GM19455 (cell line): ENCODE data around the gene SEC24A.
A peak's percentile ranks its signal among the peaks of the same experiment; 100 is the strongest.
"Not testable (repeated sequence)": the region's sequence is repeated elsewhere in the genome, so short reads cannot be mapped to it uniquely, and the experiment has no call there.

Experiments
- ATAC-seq: cut with Tn5 transposase; IDR thresholded peaks from one replicate; pipeline ENCODE4 v1.9.1; 2021; ENCODE audit not compliant: unreplicated experiment

SEC24A gene

DNA sequence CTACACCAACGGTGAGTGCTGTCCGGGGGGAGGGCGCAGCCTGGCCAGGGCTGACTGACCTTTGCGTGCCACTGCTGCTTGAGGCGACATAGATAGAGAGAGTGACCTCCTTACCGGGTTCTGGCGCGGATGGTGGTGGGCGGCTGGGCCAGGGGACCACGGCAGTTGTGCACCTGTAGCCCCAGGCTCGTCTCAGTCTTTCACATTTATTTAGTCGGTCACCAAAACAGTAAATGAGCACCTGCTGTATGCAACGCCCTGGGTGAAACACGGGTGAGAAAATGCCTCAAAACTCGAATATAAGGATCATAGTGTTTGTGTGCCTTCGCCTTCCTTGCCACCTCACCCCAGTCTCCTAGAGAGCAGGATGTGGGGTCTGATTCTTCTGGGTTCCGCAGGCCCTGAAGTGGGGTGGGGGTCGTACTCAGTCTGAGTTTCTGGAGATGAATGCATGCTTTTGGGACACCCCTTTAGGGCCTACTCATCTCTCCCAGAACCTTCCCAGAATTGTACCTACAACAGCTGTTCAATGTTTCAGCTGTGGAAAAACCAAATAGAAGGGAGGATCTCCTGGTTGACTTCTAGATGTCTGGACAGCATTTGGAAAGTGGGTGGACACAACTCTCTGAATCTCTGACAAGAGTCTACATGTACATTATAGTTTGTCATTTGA lies 714 bp downstream of the SEC24A start:
- peak; percentile 10 for ATAC-seq

DNA sequence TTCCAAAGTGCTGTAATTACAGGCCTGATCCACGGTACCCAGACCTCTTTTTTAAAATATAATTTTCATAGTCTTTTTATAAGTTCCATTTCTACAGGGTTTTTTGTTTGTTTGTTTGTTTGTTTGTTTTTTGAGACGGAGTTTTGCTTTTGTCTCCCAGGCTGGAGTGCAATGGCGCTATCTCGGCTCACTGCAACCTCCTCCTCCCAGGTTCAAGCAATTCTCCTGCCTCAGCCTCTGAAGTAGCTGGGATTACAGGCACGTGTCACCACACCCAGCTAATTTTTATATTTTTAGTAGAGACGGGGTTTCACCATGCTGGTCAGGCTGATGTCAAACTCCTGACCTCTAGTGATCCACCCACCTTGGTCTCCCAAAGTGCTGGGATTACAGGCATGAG lies 2.1 kb downstream of the SEC24A start:
- ATAC-seq = not testable (repeated sequence)

DNA sequence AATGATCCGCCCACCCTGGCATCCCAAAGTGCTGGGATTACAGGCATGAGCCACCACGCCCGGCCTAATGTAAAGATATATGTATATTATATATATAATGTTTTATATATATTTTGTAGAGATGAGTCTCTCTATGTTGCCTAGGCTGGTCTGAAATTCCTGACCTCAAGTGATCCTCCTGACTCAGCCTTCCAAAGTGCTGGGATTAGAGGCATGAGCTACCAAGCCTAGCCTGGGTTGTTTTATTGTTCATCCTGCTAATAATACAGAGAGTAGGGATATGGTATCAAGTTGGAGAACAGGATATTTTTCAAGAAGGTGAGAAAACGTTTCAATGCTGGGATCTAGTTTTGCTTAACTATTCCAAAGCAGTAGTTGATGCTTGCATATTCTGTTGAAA lies 2.9 kb downstream of the SEC24A start:
- ATAC-seq = no peak

DNA sequence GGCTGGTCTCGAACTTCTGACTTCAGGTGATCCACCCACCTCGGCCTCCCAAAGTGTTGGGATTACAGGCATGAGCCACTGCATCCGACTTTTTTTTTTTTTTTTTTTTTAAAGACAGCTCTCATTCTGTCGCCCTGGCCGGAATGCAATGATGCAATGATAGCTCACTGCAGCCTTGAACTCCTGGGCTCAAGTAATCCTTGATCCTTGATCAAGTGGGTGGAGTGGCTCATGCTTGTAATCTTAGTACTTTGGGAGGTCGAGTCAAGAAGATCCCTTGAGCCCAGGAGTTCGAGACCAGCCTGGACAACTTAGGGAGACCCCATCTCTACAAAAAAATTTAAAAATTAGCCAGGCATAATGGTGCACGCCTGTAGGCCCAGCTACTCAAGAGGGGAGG lies 8.1 kb downstream of the SEC24A start:
- ATAC-seq = no peak

DNA sequence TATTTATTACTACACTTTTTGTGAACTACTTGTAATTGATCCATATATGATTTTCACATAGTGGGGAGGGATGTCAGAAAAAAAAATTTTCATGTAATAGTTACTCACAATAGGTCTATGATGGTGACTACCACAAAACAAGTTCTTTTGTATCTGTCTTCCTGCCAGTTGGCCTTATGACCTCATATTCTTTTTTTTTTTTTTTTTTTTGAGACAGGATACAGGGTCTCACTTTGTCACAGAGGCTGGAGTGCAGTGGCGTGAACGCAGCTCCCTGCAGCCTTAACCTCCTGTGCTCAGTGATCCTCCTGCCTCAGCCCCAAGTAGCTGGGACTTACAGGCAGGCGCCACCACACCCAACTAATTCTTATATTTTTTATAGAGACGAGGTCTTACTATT lies 10.9 kb downstream of the SEC24A start:
- ATAC-seq = no peak

DNA sequence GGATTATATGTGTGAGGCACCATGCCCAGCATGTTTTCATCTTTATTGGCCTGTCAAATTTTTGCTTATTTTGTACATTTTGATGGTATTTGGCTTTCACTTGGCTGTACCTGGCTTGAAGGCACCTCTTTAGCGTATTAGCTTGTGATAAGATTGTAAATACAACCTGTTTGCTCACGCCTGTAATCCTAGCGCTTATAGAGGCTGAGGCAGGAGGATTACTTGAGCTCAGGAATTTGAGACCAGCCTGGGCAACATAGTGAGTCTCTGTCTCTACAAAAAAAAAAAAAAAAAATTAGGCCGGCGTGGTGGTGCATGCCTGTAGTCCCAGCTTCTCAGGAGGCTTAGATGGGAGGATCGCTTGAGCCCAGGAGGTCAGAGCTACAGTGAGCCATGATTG lies 11.3 kb downstream of the SEC24A start:
- no peak for ATAC-seq

DNA sequence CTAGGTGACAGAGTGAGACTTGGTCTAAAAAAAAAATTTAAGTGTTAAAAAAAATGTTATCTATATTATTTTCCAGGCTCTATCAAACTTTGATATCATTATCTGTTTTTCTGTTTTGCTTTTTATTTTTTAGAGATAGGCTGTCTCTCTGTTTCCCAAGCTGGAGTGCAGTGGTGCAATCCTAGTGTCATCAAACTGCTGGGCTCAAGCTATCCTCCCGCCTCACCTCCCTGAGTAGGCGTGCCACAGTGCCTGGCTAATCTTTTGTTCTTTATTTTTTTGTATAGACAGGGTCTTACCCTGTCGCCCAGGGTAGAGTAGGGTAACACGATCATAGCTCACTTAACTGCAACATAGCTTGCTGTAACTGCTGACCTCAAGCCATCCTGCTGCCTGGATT lies 14.4 kb downstream of the SEC24A start:
- no peak for ATAC-seq

DNA sequence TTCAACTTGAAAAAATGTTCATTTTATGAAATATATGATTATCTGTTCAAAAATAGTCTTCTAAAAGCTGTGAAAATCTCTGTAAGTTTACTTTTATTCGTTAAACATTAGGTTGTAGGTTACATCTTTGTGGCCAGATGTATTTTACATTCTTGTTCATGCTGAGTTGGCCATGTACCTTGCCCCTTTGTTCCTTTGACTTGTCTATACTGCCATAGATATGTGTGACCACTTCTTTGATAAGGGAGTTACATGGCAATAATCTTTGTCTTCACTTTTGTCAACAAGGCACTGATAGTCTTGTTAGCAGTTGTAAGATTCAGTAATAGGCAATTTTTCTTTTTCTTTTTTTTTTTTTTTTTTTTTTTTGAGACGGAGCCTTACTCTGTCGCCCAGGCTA lies 15.9 kb downstream of the SEC24A start:
- ATAC-seq = no peak

DNA sequence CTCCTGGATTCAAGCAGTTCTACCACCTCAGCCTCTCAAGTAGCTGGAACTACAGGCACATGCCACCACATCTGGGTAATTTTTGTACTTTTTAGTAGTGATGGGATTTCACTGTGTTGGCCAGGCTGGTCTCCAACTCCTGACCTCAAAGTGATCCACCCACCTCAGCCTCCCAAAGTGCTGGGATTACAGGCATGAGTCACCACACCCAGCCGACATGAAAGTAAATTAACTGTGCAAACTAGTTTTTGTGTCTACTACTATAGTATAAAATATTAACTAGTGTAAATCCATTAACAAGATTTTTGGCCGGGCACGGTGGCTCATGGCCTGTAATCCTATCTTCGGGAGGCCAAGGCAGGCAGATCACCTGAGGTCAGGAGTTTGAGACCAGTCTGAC lies 25.0 kb downstream of the SEC24A start:
- not testable (repeated sequence) for ATAC-seq

DNA sequence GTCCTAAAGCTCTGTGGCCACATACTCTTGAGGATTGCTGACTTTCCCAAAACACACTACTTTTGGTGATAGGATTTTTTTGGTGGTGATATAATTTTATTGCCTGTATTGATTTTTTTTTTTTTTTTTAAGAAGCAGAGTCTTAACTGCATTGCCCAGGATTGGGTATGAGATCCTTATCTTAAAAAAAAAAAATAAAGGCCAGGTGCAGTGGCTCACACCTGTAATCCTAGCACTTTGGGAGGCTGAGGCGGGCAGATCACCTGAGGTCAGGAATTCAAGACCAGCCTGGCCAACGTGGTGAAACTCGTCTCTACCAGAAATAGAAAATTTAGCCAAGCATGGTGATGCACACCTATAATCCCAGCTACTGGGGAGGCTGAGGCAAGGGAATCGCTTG lies 28.8 kb downstream of the SEC24A start:
- ATAC-seq = not testable (repeated sequence)

DNA sequence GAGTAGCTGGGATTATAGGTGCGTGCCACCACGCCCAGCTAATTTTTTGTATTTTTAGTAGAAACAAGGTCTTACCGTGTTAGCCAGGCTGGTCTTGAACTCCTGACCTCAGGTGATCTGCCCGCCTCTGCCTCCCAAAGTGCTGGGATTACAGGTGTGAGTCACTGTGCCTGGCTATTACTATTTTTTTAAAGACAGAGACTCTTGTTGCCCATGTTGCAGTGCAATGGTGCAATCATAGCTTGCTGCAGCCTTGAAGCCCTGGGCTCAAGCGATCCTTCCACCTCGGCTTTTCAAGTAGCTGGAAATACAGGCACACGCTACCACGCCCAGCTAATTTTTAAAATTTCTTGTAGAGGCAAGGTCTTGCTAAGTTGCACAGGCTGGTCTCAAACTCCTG lies 41.6 kb downstream of the SEC24A start:
- ATAC-seq = not testable (repeated sequence)

DNA sequence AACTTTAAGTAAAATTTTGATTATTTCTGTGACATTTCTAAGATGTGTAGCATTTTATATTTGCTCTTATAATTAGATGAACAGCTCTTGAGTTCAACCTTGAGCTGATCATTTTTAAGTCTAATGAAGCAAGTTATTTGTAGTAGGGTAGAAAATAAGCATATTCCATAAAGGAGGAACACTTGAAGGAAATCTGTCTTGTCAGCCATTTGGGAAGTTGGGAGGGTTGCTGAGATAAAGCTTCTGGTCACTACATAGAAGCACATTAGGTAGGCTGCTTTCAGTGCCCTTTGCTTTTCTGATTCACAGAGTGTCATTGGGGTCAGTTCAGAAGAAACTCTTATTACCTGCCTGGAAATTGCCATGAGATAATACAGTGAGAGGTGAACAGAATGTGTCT lies 44.1 kb downstream of the SEC24A start:
- ATAC-seq = no peak

DNA sequence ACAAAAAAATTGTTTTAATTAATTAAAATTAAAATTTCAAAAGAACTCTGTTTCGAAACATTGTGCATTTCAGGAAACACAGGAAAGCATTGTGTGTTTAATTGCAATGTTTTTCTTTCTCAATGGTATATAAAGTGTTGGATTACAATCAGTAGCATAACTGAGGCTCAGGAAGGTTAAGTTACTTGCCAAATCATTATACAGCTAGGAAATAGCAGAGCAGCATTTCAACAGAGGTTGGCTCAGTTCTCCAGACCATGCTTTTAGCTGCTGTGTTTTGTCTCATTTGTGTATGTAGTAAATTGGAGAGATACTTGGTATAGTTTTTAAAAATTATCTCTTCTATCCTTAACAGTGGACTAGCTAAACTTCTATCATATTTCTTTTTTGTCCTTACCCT lies 59.7 kb downstream of the SEC24A start:
- no peak for ATAC-seq

DNA sequence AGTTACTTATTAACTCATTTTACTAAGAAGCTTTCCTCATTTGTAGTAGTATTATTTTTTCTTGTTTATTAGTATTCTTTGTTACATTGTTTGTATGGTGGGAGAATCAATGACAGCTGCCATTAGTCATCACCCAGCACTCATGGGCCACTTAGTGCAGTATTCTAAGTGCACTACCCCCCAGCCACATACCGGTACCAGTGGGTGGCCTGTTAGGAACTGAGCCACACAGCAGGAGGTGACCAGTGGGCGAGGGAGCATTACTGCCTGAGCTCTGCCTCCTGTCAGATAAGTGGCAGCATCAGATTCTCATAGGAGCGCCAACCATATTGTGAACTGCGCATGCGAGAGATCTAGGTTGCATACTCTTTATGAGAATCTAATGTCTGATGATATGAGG lies 65.5 kb downstream of the SEC24A start:
- no peak for ATAC-seq

DNA sequence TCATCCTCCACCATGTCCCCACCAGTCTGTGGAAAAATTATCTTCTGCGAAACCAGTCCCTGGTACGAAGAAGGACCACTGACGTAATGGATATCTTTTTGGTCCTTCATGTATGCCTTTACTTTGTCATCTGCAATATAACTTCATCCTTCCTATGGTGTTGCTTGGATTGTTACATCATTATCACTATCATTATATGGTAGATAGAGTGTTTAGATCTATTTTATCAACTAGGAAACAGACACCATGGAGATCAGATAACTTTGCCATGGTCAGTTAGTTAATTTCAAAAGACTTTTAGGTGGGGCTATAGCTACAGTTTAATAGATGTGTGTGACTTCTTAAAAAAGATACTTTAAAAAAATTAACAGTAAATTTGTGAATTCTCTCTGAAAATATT lies 66.0 kb downstream of the SEC24A start:
- no peak for ATAC-seq

DNA sequence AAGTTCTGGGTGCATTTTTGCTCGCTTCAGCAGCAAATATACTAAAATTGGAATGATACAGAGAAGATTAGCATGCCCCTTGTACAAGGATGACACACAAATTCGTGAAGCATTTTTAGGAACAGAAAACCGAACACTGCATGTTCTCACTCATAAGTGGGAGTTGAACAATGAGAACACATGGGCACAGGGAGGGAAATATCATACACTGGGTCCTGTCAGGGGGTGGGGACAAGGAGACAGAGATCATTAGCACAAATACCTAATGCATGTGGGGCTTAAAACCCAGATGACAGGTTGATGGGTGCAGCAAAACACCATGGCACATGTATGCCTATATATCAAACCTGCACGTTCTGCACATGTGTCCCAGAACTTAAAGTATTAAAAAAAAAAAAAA lies 66.9 kb downstream of the SEC24A start:
- not testable (repeated sequence) for ATAC-seq

DNA sequence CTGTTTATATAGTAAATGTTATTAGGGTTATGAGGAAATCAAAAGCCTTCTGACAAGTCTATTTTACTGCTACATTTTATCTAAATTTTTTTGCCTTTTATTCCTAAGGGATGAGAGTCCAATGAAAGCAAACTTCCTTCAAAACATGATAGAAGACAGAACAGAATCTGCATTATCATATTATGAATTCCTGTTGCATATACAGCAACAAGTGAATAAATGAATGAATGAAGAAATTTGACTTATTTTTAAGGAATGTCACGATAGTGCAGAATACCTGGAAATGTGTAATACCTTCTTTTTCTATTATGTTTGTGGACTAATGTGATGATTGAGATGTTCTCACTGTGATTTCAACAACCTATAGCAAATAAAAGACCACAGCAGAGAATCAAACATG lies 76.3 kb downstream of the SEC24A start:
- ATAC-seq = no peak

DNA sequence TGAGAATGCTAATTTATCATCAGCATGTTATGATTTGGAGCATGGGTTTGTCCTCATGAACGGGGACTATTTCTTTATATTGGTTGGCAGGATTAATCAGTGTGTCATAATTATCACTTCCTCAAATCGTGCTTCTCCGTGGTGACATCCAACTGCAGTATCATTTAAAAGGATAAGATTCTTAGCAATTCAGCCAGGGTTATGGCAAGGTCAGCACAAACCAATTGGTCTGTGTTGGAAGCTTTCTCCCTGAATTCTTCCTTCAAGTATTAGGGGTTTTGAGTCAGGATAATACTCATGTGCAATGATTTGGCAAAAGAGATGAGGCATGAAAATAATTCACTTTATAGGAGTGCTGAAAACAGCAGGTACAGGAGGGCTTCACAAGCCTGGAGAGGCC lies 84.2 kb downstream of the SEC24A start:
- ATAC-seq = no peak

DNA sequence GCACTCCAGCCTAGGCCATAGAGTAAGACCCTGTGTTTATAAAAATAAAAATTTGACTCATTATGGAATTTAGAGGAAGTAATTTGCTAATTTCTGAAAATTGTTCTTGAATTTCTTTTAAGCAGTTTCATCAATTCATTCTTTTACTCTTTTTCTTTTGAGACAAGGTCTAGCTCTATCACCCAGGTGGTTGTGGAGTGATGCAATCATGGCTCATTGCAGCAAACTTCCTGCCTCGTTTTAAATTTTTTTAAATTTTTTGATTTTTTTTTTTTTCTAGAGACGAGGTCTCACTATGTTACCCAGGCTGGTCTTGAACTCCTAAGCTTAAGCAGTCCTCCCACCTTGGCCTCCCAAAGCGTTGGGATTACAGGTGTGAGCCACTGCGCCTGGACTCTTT lies 86.7 kb downstream of the SEC24A start:
- no peak for ATAC-seq

DNA sequence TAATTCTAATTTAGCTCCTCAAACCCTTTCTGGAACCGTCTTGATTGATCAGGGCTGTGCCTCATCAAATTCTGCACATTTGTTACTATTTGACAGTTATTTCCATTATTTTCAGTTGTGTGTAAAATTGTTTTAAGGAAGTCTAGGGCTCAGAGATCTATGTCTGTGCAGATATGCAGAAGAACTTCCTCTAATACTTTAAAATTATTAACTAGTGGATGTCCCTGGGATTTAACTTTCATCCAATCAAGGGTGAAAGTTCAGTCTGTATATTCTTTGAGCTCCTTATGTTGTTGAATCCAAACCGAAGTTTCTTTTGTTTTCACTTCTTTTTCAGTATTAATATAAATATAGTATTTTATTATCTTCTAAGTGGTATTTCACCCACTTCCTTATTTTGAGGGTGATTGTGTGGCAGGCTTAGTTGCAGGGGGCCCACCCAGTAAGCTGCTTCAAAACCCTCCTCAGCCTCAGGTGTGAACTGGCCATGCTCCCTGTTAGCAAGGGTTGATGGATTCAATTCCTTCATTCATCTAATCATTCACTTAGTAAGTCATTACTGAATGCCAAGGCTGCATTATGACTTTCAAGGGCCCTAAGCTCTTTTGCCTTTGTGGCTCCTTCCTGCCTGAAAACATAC lies 87.7 kb downstream of the SEC24A start:
- ATAC-seq = no peak

DNA sequence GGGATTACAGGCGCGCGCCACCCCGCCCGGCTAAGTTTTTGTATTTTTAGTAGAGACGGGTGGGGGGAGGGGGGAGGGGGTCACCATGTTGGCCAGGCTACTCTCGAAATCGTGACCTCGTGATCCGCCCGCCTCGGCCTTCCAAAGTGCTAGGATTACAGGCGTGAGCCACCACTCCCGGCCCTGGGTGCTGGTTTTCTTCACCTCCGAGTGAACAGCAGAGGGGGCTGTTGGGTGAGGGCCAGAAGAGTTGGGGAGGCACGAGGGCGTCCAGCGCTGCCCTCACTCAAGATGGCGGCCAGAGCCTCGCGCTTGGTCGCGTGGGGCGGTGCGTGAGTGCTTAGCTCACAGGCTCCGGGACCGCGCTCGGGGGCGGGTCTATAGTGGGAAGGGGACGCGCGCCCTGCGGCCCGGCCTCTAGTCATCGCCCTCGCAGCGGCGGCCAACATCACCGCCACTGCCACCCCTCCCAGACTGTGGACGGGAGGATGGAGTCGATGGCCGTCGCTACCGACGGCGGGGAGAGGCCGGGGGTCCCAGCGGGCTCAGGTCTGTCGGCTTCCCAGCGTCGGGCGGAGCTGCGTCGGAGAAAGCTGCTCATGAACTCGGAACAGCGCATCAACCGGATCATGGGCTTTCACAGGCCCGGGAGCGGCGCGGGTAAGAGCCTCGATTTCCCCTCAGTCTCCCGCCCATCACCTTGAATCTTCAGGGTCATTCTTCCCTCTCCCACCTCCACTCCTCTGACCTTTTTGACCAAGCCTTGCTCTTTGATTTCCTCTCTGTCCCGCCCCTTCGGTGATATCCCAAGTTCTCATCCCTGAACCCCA lies 89.8 kb downstream of the SEC24A start, which contains the start of gene CAMLG:
TSS of gene CAMLG (plus strand) at position 416 of the 830 bp plus-strand sequence. CDS start at position 489, 73 bp downstream.
- peak; percentile 95 for ATAC-seq
